ENCODE data around the gene NASP.

DNA sequence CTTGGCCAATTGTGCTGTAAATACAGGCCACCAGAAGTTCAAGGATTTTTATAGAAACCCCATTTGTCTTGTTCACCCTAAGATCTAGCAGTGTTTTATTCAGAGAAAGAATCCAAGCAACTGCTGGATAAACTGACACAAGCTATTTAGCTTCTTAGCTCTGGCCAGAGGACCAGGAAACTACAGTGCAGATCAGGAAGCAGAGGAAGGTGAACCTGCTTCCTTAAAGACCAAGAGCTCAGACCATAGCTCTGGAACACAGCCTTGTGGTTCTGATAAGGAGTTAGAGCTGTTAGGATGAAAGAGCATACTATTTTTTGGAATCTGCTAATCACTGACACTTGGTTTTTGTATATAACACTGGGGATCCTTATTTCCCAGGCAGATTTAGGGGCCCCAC lies 45.2 kb downstream of the NASP start:
- no peak for TF ChIP-seq EZH2phosphoT487 (IDR thresholded peaks at IDR 0.05; ENCODE audit: borderline replicate concordance, low read depth)
- TF ChIP-seq, protein P1, sequence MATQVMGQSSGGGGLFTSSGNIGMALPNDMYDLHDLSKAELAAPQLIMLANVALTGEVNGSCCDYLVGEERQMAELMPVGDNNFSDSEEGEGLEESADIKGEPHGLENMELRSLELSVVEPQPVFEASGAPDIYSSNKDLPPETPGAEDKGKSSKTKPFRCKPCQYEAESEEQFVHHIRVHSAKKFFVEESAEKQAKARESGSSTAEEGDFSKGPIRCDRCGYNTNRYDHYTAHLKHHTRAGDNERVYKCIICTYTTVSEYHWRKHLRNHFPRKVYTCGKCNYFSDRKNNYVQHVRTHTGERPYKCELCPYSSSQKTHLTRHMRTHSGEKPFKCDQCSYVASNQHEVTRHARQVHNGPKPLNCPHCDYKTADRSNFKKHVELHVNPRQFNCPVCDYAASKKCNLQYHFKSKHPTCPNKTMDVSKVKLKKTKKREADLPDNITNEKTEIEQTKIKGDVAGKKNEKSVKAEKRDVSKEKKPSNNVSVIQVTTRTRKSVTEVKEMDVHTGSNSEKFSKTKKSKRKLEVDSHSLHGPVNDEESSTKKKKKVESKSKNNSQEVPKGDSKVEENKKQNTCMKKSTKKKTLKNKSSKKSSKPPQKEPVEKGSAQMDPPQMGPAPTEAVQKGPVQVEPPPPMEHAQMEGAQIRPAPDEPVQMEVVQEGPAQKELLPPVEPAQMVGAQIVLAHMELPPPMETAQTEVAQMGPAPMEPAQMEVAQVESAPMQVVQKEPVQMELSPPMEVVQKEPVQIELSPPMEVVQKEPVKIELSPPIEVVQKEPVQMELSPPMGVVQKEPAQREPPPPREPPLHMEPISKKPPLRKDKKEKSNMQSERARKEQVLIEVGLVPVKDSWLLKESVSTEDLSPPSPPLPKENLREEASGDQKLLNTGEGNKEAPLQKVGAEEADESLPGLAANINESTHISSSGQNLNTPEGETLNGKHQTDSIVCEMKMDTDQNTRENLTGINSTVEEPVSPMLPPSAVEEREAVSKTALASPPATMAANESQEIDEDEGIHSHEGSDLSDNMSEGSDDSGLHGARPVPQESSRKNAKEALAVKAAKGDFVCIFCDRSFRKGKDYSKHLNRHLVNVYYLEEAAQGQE (IDR thresholded peaks at IDR 0.05; ENCODE audit: low read depth, low read length): no peak
- no peak for TF ChIP-seq CTCF (IDR thresholded peaks at IDR 0.05)
- TF ChIP-seq POLR2AphosphoS5 (IDR thresholded peaks at IDR 0.05; ENCODE audit: low read depth, low read length): no peak
- TF ChIP-seq RFX5 (IDR thresholded peaks at IDR 0.05; ENCODE audit: low read length): no peak
- TF ChIP-seq CHD2 (IDR thresholded peaks at IDR 0.05; ENCODE audit: low read length, partially characterized antibody): no peak
- TF ChIP-seq TAF1 (IDR thresholded peaks at IDR 0.05; ENCODE audit: borderline replicate concordance, low read depth, low read length): no peak
- TF ChIP-seq USF2 (IDR thresholded peaks at IDR 0.05; ENCODE audit: borderline replicate concordance, low read depth, low read length): no peak
- TF ChIP-seq NFIC (IDR thresholded peaks at IDR 0.05; ENCODE audit: borderline replicate concordance): no peak
- TF ChIP-seq, protein P2, sequence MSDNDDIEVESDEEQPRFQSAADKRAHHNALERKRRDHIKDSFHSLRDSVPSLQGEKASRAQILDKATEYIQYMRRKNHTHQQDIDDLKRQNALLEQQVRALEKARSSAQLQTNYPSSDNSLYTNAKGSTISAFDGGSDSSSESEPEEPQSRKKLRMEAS (IDR thresholded peaks at IDR 0.05; ENCODE audit: low read depth): no peak
- no peak for TF ChIP-seq RAD21 (IDR thresholded peaks at IDR 0.05; ENCODE audit: low read length)
- TF ChIP-seq GABPA (IDR thresholded peaks at IDR 0.05; ENCODE audit: low read depth): no peak
- no peak for TF ChIP-seq FOXJ3 (CRISPR knock-in tag; IDR thresholded peaks at IDR 0.05)
